ENCODE measurements around the gene CDK17.

GRCh38 chr12:96387981-96388380, 12.3 kb downstream of the CDK17 start:
- no peak for TF ChIP-seq CTCF (IDR thresholded peaks at IDR 0.05)
- TF ChIP-seq POLR2AphosphoS5 (IDR thresholded peaks at IDR 0.05), result no peak
- no peak for TF ChIP-seq POLR2A (IDR thresholded peaks at IDR 0.05)

Measured in breast epithelium (tissue), 3 donors.